SK-N-DZ (cell line): ENCODE data around the gene PPP3CA.

Experiments used
- small RNA-seq, 2 experiments: library from RNA; depleted of rRNA; stranded (forward); fragments of <200 nt; gene quantifications; one replicate each; pipeline ENCODE3, GENCODE V24; 2014

Gene PPP3CA

Small RNA genes lying within 50 kb of the gene (small RNA-seq; reads per million reads assigned to genes)
- gene MIR1255A (0.05 to 0.31 reads per million in 2 experiments), gene MIR8066 (0 reads per million in 2 experiments)
